ENCODE data around the gene SETD7.

DNA sequence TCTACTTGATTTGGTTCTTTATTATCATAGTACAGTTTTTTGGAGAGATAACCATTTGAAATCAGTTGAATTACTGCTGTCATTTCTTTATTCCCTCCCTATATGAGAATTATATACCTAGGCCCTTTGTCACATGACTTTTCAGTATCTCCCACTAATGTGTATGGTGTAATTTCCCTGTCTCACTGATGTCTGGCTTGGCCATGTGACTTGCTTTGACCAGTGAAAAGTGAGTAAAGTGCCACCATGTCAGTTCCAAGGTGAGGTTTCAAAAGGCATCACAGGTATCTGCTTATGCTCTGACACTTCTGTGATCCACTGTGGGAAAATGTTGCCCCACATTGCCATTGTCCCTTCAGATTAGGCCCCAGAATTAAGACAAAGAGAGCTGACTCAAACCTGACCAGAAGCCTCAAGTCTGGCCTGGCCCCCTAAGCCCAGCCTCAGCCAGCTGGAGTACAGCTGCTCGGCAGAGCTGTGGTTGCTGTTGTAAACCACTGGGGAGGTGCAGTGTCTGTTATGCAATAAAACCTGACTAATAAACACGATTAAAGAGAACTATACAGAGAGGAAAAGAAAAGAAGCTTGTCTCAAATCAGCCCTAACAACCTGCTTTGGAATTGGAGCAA is 27.5 kb downstream of the SETD7 start:
- no peak for TF ChIP-seq EZH2 (IDR thresholded peaks at IDR 0.05; ENCODE audit: borderline replicate concordance, low read depth, low read length, severe bottlenecking)
- TF ChIP-seq, protein P1, sequence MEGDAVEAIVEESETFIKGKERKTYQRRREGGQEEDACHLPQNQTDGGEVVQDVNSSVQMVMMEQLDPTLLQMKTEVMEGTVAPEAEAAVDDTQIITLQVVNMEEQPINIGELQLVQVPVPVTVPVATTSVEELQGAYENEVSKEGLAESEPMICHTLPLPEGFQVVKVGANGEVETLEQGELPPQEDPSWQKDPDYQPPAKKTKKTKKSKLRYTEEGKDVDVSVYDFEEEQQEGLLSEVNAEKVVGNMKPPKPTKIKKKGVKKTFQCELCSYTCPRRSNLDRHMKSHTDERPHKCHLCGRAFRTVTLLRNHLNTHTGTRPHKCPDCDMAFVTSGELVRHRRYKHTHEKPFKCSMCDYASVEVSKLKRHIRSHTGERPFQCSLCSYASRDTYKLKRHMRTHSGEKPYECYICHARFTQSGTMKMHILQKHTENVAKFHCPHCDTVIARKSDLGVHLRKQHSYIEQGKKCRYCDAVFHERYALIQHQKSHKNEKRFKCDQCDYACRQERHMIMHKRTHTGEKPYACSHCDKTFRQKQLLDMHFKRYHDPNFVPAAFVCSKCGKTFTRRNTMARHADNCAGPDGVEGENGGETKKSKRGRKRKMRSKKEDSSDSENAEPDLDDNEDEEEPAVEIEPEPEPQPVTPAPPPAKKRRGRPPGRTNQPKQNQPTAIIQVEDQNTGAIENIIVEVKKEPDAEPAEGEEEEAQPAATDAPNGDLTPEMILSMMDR (IDR thresholded peaks at IDR 0.05; ENCODE audit: borderline replicate concordance, extremely low read depth, low read length, poor library complexity, severe bottlenecking) = no peak
